ENCODE data around the gene CWC22.
"Not testable (repeated sequence)": the region's sequence is repeated elsewhere in the genome, so short reads cannot be mapped to it uniquely, and the experiment has no call there.

Gene CWC22

GRCh38 chr2:179948058-179948457 lies 59.0 kb downstream of the CWC22 start:
- DNase-seq: no peak

- no peak for DNase-seq
These were observed 60.1 kb downstream of the CWC22 start for GRCh38 chr2:179946810-179947615.

GRCh38 chr2:179946346-179946745 lies 60.8 kb downstream of the CWC22 start:
- no peak for DNase-seq

- no peak for DNase-seq
These were observed 67.8 kb downstream of the CWC22 start for GRCh38 chr2:179939259-179939658.

GRCh38 chr2:179938026-179938425 lies 69.1 kb downstream of the CWC22 start:
- no peak for DNase-seq

GRCh38 chr2:179936654-179937053 lies 70.4 kb downstream of the CWC22 start:
- no peak for DNase-seq

GRCh38 chr2:179936141-179936540 lies 71.0 kb downstream of the CWC22 start:
- DNase-seq: no peak

GRCh38 chr2:179932786-179933185 lies 74.3 kb downstream of the CWC22 start:
- no peak for DNase-seq

- no peak for DNase-seq
These were observed 75.6 kb downstream of the CWC22 start for GRCh38 chr2:179931502-179931901.

GRCh38 chr2:179929997-179930396 lies 77.1 kb downstream of the CWC22 start:
- not testable (repeated sequence) for DNase-seq

GRCh38 chr2:179927041-179927440 lies 80.1 kb downstream of the CWC22 start:
- no peak for DNase-seq

GRCh38 chr2:179925713-179926112 lies 81.4 kb downstream of the CWC22 start:
- DNase-seq: no peak

GRCh38 chr2:179917272-179917671 lies 89.8 kb downstream of the CWC22 start:
- no peak for DNase-seq

GRCh38 chr2:179915395-179915992 lies 91.6 kb downstream of the CWC22 start:
- no peak for DNase-seq

GRCh38 chr2:179913809-179914208 lies 93.3 kb downstream of the CWC22 start:
- DNase-seq: no peak

GRCh38 chr2:179911569-179911968 lies 95.5 kb downstream of the CWC22 start:
- DNase-seq: no peak

- DNase-seq: no peak
These were observed 96.4 kb downstream of the CWC22 start for GRCh38 chr2:179910735-179911113.

GRCh38 chr2:179909845-179910734 lies 97.0 kb downstream of the CWC22 start:
- no peak for DNase-seq

GRCh38 chr2:179900655-179901054 lies 106.4 kb downstream of the CWC22 start:
- no peak for DNase-seq

GRCh38 chr2:179899666-179900065 lies 107.4 kb downstream of the CWC22 start:
- no peak for DNase-seq

- no peak for DNase-seq
These were observed 108.2 kb downstream of the CWC22 start for GRCh38 chr2:179898873-179899272.

Data from activated CD8-positive, alpha-beta memory T cell treated with anti-CD3 and anti-CD28 coated beads for 24 hours (primary cell).